Activated CD4-positive, alpha-beta memory T cell treated with anti-CD3 and anti-CD28 coated beads for 36 hours (primary cell): Measurements from ENCODE around the gene PARP11. TPM values are rescaled to one million over a fixed set of nuclear protein-coding genes. Genes with fewer than 3 reads are reported as not detected.
A peak's percentile ranks its signal among the peaks of the same experiment; 100 is the strongest.
"Not testable (repeated sequence)": the region's sequence is repeated elsewhere in the genome, so short reads cannot be mapped to it uniquely, and the experiment has no call there.

Experiments
- CTCF ChIA-PET: fragments of 350-600 bp; sonication (Branson Sonifier 250); formaldehyde crosslinking; loops from one replicate; lab custom pipeline; 2021; ENCODE audit warnings: antibody characterized with exemption, inconsistent platforms; lab: Charles Lee
- POLR2A ChIA-PET: fragments of 350-600 bp; sonication (Branson Sonifier 250); formaldehyde crosslinking; loops from one replicate; lab custom pipeline; 2021; ENCODE audit warnings: antibody characterized with exemption; lab: Charles Lee
- DNase-seq: peaks from one replicate; pipeline ENCODE4 v3.0.0-alpha.2; 2020
- H3K27ac Mint-ChIP-seq: one replicate; pipeline ENCODE4 v1.8.0; 2021; ENCODE audit warnings: mixed read lengths
- H3K27me3 Mint-ChIP-seq: one replicate; pipeline ENCODE4 v1.8.0; 2021; ENCODE audit warnings: mixed read lengths
- H3K36me3 Mint-ChIP-seq: one replicate; pipeline ENCODE4 v1.8.0; 2021; ENCODE audit warnings: mixed read lengths
- H3K4me1 Mint-ChIP-seq: one replicate; pipeline ENCODE4 v1.8.0; 2021; ENCODE audit warnings: low read depth, mixed read lengths
- H3K4me3 Mint-ChIP-seq: one replicate; pipeline ENCODE4 v1.8.0; 2021; ENCODE audit warnings: mild to moderate bottlenecking, mixed read lengths
- H3K9me3 Mint-ChIP-seq: one replicate; pipeline ENCODE4 v1.8.0; 2021; ENCODE audit warnings: mixed read lengths
- intact Hi-C: fragments of 100-400 bp; cut with micrococcal nuclease; formaldehyde crosslinking; loops from one replicate; pipeline ENCODE4 v1.15.1; 2023
- total RNA-seq, 2 experiments: library from RNA; stranded (reverse); gene quantifications; one replicate each; pipeline ENCODE4 v1.2.3, GENCODE V29; 2021

PARP11 gene
- total RNA-seq, 2 experiments from 2014 or later, result 16.6 to 17.8 TPM

DNA sequence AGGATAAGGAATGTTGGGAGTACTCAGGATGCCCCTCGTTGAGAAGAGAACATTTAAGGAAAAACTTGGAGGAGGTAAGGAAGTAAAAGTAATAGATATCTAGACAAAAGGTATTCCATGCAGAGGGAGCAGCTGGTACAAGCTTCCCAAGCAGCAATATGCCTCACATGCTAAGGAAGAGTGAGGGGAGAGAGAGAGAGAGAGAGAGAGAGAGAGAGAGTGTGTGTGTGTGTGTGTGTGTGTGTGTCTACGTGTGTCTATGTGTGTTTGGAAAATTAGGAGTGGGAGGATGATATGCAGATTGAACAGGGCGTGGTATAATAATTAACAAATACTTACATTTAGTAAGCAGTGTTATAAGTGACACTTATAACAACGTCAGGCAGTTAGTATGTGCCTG, 9.2 kb upstream of the PARP11 start:
- no peak for DNase-seq
- no peaks in the 10 kb centered on the region for H3K9me3 Mint-ChIP-seq
- H3K4me1 Mint-ChIP-seq, result peaks cover 17% of the 10 kb centered on the region
- H3K4me3 Mint-ChIP-seq, result no peak overlapping the region
- no peak overlapping the region for H3K27ac Mint-ChIP-seq
- no peaks in the 10 kb centered on the region for H3K36me3 Mint-ChIP-seq
- ChIA-PET CTCF (interaction anchor here (0.6 to 7.2 kb wide), 7 partner anchors 52 to 422 kb away, joined by 3 to 130 read pairs (median 7); no protein-coding TSS in a partner anchor), POLR2A (interaction anchor here (0.6 kb wide), 1 partner anchor 145 kb away, joined by 3 read pairs; no protein-coding TSS in a partner anchor)
- H3K27me3 Mint-ChIP-seq, result peaks cover 6% of the 10 kb centered on the region
- intact Hi-C loops, result no loop called here

DNA sequence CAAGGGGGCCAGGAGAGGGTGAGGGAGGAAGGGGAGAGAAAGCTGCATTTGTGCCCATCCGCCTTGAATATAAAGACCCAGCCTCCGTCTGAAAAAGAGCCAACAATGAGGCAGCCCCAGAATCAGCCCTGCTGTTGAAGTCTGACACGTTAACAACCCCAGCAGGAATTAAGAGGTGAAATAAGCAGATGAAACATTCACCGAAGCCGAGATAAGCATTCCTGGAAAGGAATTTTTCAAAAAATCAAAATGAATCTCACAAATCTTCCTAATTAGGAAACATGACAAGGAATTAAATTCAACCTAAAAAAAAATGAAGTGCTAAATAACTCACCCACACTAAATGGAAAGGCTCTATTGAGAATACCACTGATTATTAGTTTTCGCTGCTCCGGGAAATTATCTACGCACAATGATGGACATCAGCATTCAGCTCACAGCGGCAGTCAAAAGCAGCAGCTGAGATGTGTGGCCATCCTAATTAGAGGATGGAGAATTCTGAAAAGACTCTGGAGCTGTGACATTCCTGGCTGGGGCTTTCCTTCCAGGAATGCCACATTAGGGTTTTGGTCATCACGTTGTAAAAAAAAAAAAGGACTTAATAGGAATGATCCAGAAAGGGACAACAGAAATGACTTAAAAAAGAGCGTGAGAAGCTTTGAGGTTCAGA, 8.2 kb upstream of the PARP11 start:
- no peaks in the 10 kb centered on the region for H3K36me3 Mint-ChIP-seq
- peaks cover 17% of the 10 kb centered on the region for H3K4me1 Mint-ChIP-seq
- ChIA-PET CTCF (interaction anchor here (7.2 kb wide), 1 partner anchor 396 kb away, joined by 130 read pairs; no protein-coding TSS in a partner anchor), POLR2A (no interaction called here)
- H3K27ac Mint-ChIP-seq, result no peak overlapping the region
- intact Hi-C loops, result no loop called here
- DNase-seq, result no peak
- no peak overlapping the region for H3K4me3 Mint-ChIP-seq
- no peaks in the 10 kb centered on the region for H3K9me3 Mint-ChIP-seq
- peaks cover 6% of the 10 kb centered on the region for H3K27me3 Mint-ChIP-seq

DNA sequence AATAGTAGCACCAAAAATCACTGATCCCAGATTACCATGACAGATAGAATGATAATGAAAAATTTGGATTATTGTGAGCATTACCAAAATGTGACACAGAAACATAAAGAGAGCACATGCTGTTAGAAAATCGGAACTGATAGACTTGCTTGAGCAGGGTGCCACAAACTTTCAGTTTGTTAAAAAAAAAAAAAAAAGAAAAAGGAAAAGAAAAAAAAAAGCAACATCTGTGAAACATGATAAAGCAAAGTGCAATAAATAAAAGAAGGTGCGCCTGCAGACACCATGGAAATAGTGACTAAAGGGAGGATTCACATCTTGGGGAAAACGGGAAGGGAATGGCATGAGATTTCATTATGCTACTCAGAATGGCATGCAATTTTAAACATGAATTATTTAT, 6.6 kb upstream of the PARP11 start:
- Mint-ChIP-seq H3K4me3 (no peak overlapping the region), H3K27ac (no peak overlapping the region), H3K4me1 (peaks cover 10% of the 10 kb centered on the region), H3K27me3 (peaks cover 4% of the 10 kb centered on the region), H3K36me3 (no peaks in the 10 kb centered on the region), H3K9me3 (no peaks in the 10 kb centered on the region)
- intact Hi-C loops, result no loop called here
- ChIA-PET POLR2A (no interaction called here), CTCF (no interaction called here)
- no peak for DNase-seq

DNA sequence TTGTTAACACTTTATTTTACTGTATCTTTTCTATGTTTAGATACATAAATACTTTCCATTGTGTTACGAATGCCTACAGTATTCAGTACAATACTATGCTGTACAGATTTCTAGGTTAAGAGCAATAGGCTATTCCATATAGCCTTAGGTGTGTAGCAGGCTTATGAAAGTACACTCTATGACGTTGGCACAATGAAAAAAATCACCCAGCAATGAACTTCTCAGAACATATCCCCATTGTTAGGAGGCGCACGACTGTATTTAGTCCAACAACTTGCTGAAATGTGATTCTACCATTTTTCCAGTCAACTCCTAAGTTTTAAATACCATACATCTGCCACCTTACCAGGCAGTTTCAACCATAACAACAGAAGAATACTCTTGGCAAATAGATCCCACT, 1.8 kb downstream of the PARP11 start:
- intact Hi-C loops, result loop anchor here (5.0 kb wide), 3 partner anchors 119 to 1059 kb away; partner anchors contain the start of genes CRACR2A and ITFG2
- peaks cover 8% of the 10 kb centered on the region for H3K36me3 Mint-ChIP-seq
- ChIA-PET POLR2A (no interaction called here), CTCF (no interaction called here)
- no peaks in the 10 kb centered on the region for H3K27me3 Mint-ChIP-seq
- peak overlapping the region; percentile 91 for H3K4me3 Mint-ChIP-seq
- no peaks in the 10 kb centered on the region for H3K9me3 Mint-ChIP-seq
- H3K4me1 Mint-ChIP-seq, result peaks cover 55% of the 10 kb centered on the region
- DNase-seq, result no peak
- peak overlapping the region; percentile 97 for H3K27ac Mint-ChIP-seq

DNA sequence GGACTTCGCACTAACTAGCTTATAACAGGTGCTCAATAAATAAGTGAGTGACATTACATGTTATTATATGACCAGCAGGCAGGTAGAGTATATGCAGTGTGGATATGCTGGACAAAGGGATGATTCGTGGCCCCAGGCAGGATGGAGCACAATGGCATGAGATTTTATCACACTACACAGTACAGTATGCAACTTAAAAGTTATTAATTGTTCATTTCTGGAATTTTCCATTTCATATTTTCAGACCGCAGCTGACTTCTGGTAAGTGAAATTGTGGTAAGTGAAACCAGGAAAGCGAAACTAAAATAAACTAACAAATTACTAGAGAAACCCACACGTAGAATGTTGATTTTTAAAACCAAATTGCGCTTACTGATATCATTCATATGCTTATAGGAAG, 3.3 kb downstream of the PARP11 start:
- H3K27me3 Mint-ChIP-seq, result no peaks in the 10 kb centered on the region
- H3K36me3 Mint-ChIP-seq, result peaks cover 16% of the 10 kb centered on the region
- CTCF ChIA-PET, result interaction anchor here (0.6 to 2.0 kb wide), 3 partner anchors 61 to 407 kb away, joined by 3 to 5 read pairs (median 4); no protein-coding TSS in a partner anchor

DNA sequence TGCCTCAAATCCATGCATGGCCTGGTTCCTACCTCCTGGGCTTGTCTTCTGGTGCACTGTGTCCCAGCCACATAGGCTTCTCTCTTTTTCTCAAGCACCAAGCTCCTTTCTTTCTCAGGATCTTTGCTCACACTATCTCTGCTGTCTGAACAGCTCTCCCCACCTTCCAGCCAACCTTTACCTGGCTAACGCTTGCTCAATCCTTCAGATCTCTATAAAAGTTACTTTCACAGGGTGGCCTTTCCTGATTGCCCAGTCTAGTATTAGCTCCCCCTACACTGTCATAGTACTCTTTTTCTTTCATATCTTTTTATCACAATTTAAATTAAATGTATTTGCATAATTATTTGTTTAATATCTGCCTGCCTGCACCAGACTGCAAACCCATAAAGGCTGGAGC, 3.8 kb downstream of the PARP11 start:
- no peaks in the 10 kb centered on the region for H3K27me3 Mint-ChIP-seq
- intact Hi-C loops, result no loop called here
- CTCF ChIA-PET, result interaction anchor here (0.6 to 2.0 kb wide), 4 partner anchors 14 to 408 kb away, joined by 3 to 5 read pairs (median 4); no protein-coding TSS in a partner anchor
- POLR2A ChIA-PET, result interaction anchor here (0.6 to 1.6 kb wide), 3 partner anchors 23 to 243 kb away, joined by 3 to 5 read pairs (median 3); no protein-coding TSS in a partner anchor
- H3K36me3 Mint-ChIP-seq, result peaks cover 19% of the 10 kb centered on the region
- no peak overlapping the region for H3K4me3 Mint-ChIP-seq
- peak overlapping the region; percentile 76 for H3K27ac Mint-ChIP-seq
- peaks cover 55% of the 10 kb centered on the region for H3K4me1 Mint-ChIP-seq
- peaks cover 16% of the 10 kb centered on the region for H3K9me3 Mint-ChIP-seq
- no peak for DNase-seq

More for the DNA sequence above, 3.3 kb downstream of the PARP11 start:
- Mint-ChIP-seq H3K9me3 (peaks cover 14% of the 10 kb centered on the region), H3K27ac (peak overlapping the region; percentile 76), H3K4me1 (peaks cover 55% of the 10 kb centered on the region), H3K4me3 (peak overlapping the region; percentile 91)
- peak; percentile 43 for DNase-seq
- POLR2A ChIA-PET, result interaction anchor here (0.6 to 1.6 kb wide), 2 partner anchors 23 to 243 kb away, joined by 3 to 5 read pairs; no protein-coding TSS in a partner anchor
- intact Hi-C loops, result loop anchor here (5.0 kb wide), 3 partner anchors 118 to 1058 kb away; partner anchors contain the start of genes CRACR2A and ITFG2

DNA sequence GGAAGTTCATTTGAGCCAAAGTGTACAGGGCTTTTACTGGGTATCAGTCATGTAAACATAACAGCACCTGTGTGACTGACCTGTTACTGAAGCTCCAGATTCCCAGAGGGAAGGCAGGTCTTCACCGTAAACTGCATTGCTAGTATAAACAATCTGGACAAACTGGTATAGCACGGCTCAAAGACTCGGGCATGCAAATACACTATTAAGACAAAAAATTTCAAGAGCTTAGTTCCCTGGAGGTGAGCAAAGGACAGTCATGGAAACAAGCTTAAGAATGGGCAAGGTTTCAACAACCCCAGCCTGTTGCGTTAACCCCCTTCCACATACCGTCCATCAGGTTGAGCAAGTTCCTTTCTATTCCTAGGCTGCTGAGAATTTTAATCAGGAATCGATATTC, 9.4 kb downstream of the PARP11 start:
- H3K4me1 Mint-ChIP-seq, result peaks cover 16% of the 10 kb centered on the region
- peaks cover 16% of the 10 kb centered on the region for H3K9me3 Mint-ChIP-seq
- ChIA-PET POLR2A (no interaction called here), CTCF (no interaction called here)
- intact Hi-C loops, result no loop called here
- no peak overlapping the region for H3K27ac Mint-ChIP-seq
- H3K4me3 Mint-ChIP-seq, result no peak overlapping the region
- H3K27me3 Mint-ChIP-seq, result no peaks in the 10 kb centered on the region
- DNase-seq, result no peak
- peaks cover 31% of the 10 kb centered on the region for H3K36me3 Mint-ChIP-seq

DNA sequence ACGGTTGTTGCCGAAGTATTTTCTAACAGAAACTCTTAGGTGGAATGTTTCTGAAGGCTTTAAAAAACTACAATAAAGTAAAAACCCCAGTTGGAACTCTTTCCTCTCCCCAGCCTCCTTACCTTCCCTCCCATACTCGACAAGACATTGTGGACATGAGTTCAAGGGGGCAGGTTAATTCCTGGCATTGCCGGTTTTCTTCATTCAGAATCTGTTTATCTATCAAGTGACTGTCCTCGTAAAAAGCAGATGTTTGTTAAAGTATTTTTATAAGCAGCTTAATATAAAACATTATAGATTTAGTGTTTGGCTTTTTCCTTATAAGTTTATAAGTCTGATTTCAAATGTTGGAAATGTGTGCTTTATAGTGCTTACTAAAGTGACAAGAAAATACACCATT, 30.7 kb downstream of the PARP11 start:
- Mint-ChIP-seq H3K27me3 (no peaks in the 10 kb centered on the region), H3K4me3 (no peak overlapping the region), H3K9me3 (peaks cover 7% of the 10 kb centered on the region), H3K4me1 (peaks cover 33% of the 10 kb centered on the region), H3K36me3 (peaks cover 33% of the 10 kb centered on the region), H3K27ac (no peak overlapping the region)
- POLR2A ChIA-PET, result no interaction called here
- no peak for DNase-seq
- CTCF ChIA-PET, result no interaction called here
- intact Hi-C loops, result no loop called here

DNA sequence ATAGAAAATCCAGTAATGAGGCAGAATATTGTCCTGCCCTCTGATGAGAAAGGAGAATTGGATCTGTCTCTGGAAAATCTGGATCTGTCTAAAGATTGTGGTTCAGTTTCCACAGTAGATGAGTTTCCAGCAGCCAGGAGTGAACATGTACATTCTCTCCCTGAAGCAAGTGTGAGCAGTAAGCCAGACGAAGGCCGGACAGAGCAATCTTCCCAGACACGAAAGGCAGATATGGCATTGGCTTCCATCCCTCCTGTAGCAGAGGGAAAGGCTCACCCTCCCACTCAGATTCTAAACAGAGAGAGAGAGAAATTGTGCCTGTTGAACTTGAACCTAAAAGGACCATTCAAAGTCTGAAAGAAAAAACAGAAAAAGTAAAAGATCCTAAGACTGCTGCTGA, 31.4 kb downstream of the PARP11 start:
- Mint-ChIP-seq H3K27me3 (no peaks in the 10 kb centered on the region), H3K36me3 (peaks cover 26% of the 10 kb centered on the region), H3K4me1 (peaks cover 41% of the 10 kb centered on the region), H3K9me3 (peaks cover under 1% of the 10 kb centered on the region), H3K4me3 (no peak overlapping the region), H3K27ac (no peak overlapping the region)
- intact Hi-C loops, result no loop called here
- ChIA-PET CTCF (no interaction called here), POLR2A (no interaction called here)
- DNase-seq, result no peak

DNA sequence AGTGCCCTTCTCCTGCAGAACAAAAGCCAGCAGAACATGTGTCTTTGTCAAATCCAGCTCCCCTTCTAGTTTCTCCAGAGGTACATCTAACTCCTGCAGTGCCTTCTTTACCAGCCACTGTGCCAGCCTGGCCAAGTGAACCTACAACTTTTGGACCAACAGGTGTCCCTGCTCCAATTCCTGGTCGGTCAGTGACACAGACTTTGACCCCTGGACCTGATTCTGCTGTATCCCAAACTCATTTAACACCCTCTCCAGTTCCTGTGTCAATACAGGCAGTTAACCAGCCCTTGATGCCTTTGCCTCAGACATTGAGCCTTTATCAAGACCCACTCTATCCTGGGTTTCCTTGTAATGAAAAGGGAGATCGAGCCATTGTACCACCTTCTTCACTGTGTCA, 32.4 kb downstream of the PARP11 start:
- intact Hi-C loops, DNase-seq, POLR2A ChIA-PET, H3K4me3 Mint-ChIP-seq, H3K27me3 Mint-ChIP-seq, H3K9me3 Mint-ChIP-seq, CTCF ChIA-PET, H3K27ac Mint-ChIP-seq: not testable (repeated sequence)
- Mint-ChIP-seq H3K36me3 (peaks cover 26% of the 10 kb centered on the region), H3K4me1 (peaks cover 46% of the 10 kb centered on the region)

DNA sequence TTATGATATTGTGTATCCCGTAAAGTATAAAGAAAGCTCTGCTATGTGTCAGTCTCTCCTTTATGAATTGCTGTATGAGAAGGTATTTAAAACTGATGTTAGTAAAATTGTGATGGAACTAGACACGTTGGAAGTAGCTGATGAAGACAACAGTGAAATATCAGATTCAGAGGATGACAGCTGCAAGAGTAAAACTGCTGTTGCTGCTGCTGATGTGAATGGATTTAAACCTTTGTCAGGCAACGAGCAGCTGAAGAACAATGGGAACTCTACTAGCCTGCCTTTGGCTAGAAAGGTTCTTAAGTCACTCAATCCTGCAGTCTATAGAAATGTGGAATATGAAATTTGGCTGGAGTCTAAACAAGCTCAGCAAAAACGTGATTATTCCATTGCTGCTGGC, 33.5 kb downstream of the PARP11 start:
- POLR2A ChIA-PET, CTCF ChIA-PET: not testable (repeated sequence)
- H3K36me3 Mint-ChIP-seq, result peaks cover 26% of the 10 kb centered on the region

DNA sequence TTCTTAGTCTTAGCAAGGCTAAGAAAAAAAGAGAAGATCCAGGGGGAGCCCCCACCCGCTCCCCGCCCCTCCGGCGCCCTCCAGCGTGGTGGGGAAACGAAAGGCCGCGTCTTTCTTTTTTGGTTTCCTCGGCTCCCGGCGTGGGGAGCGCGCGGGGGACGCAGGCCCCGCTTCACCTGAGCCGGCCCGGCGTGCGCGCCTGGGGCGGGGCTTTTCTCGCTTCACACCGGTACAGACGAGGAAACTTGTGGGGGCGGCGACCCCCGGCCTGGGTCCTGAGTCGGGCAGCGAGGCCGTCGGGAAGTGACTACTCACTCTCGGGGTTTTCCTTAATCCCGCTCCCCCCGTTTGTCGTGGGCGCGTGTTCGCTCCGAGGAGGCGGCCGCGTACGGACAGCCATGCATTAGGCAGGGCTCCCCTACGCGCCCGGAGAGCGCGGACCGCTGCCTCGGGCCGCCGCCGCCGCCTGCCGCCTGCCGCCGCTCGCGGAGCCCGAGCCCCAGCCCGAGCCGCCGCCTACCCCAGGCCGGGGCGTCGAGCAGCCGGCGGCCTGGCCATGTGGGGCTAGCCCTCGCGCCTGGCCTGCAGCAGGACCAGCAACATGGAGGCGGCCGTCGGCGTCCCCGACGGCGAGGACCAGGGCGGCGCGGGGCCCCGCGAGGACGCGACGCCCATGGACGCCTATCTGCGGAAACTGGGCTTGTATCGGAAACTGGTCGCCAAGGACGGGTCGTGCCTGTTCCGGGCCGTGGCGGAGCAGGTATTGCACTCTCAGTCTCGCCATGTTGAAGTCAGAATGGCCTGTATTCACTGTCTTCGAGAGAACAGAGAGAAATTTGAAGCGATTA, 34.3 kb downstream of the PARP11 start:
- H3K9me3 Mint-ChIP-seq, H3K27ac Mint-ChIP-seq, POLR2A ChIA-PET, H3K27me3 Mint-ChIP-seq, intact Hi-C loops, CTCF ChIA-PET: not testable (repeated sequence)
- Mint-ChIP-seq H3K4me1 (peaks cover 48% of the 10 kb centered on the region), H3K36me3 (peaks cover 26% of the 10 kb centered on the region), H3K4me3 (peak overlapping the region; percentile 24)
- DNase-seq, result peak; percentile 35

More for the DNA sequence above, 33.5 kb downstream of the PARP11 start:
- H3K27me3 Mint-ChIP-seq, H3K4me3 Mint-ChIP-seq, DNase-seq, H3K27ac Mint-ChIP-seq, H3K9me3 Mint-ChIP-seq, intact Hi-C loops: not testable (repeated sequence)
- H3K4me1 Mint-ChIP-seq, result peaks cover 52% of the 10 kb centered on the region
